ENCODE measurements around the gene TNNI3. TPM values are rescaled to one million over a fixed set of nuclear protein-coding genes. Genes with fewer than 3 reads are reported as not detected.

TNNI3 gene
- total and polyA plus RNA-seq, 9 of the 15 experiments (the other 6 are each of a cell fraction or from before 2014, with no cell fraction given), result 4.7 to 158 (median 42.0) TPM

- TF ChIP-seq KLF13 (tag; IDR thresholded peaks at IDR 0.05; ENCODE audit: borderline replicate concordance, low read depth) (peak; percentile 67; the same call in 1 of the 2 replicates), ZNF780A (CRISPR knock-in tag; IDR thresholded peaks at IDR 0.05) (no peak), SRSF9 (IDR thresholded peaks at IDR 0.05; ENCODE audit: borderline replicate concordance, low read depth, low read length) (no peak), ZBTB49 (CRISPR knock-in tag; IDR thresholded peaks at IDR 0.05; ENCODE audit: borderline replicate concordance) (peak; percentile 90), MIER1 (IDR thresholded peaks at IDR 0.05; ENCODE audit: low read depth) (peak; percentile 89), HES1 (IDR thresholded peaks at IDR 0.05; ENCODE audit: low read depth) (no peak), USF2 (CRISPR knock-in tag; IDR thresholded peaks at IDR 0.05) (peak; percentile 82), ZNF699 (CRISPR knock-in tag; IDR thresholded peaks at IDR 0.05; ENCODE audit: insufficient replicate concordance) (no peak), HDAC1 (IDR thresholded peaks at IDR 0.05) (peak; percentile 74 to 99; a peak in 3 of 4 replicates), HMGN3 (IDR thresholded peaks at IDR 0.05; ENCODE audit: borderline replicate concordance, extremely low read depth, insufficient read length, low read depth, low read length) (peak; percentile 29), SLC30A9 (CRISPR knock-in tag; IDR thresholded peaks at IDR 0.05) (no peak), CHD2 (IDR thresholded peaks at IDR 0.05; ENCODE audit: low read depth, low read length) (no peak), MXD1 (CRISPR knock-in tag; IDR thresholded peaks at IDR 0.05; ENCODE audit: borderline replicate concordance, poor library complexity, severe bottlenecking) (peak; percentile 94), OTX1 (CRISPR knock-in tag; IDR thresholded peaks at IDR 0.05) (no peak), ZNF324 (CRISPR knock-in tag; IDR thresholded peaks at IDR 0.05) (no peak), ZNF449 (CRISPR knock-in tag; IDR thresholded peaks at IDR 0.05) (no peak), RFX5 (IDR thresholded peaks at IDR 0.05; ENCODE audit: low read depth, low read length) (no peak), NEUROD1 (IDR thresholded peaks at IDR 0.05; ENCODE audit: borderline replicate concordance, low read depth, low read length, partially characterized antibody) (no peak), ZNF224 (CRISPR knock-in tag; IDR thresholded peaks at IDR 0.05) (peak; percentile 87), ZSCAN29 (IDR thresholded peaks at IDR 0.05) (no peak)
Observed at GRCh38 chr19:55179606-55180484, 22.3 kb upstream of the TNNI3 start, which contains the start of gene SYT5 (continued).
